Measurements from ENCODE around the gene NUDT1. TPM values are rescaled to one million over a fixed set of nuclear protein-coding genes. Genes with fewer than 3 reads are reported as not detected.

Gene NUDT1
- 10 to 100 TPM; 63.0 to 74.3 (median 67.4) TPM for polyA plus RNA-seq

DNA sequence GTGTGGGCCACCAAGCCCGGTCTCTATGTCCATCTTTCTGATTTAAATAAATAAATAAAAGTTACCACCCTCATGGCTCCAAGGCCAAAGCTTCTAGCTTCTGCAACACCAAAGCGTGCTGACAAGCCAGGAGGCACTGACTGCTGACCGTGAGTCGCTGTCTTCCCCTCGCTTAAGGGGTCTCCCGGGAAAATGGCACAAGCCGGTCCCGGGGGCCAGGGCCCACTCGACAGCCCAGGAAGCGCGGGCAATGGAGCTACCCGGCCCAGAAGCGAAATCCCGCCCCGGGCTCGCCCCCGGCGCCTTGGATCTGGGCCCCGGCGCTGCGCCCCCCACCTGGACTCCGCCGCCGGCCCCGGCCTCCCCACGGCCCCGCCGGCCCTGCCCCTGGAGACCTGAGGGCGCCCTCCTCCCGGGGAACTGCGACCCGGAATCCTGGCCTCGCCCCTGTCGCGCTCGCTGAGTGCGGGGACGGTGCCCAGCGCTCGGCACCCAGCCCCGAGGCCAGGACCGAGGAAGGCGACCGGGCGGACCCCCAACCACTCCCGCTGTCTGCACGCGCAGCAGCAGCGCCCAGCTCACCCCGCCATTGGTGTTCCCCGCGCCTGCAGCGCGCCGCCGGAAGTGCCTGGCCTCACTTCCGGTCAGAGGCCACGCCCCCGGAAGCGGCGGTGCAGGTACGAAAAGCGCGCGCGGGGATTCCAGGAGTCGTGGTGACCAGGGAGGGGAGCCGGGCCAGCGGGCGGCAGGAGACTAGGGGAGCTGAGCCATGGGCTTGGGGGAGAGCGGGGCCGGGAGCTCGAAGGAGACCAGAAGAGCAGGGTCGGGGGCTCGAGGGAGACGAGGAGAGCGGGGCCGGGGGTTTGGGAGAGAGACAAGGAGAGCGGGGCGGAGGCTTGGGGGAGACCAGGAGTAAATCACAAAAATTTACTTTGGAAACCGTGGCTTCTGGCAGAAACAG lies at the start of gene NUDT1, which contains the start of gene MRM2:
NUDT1 (plus strand) TSS at position 647 of the 961 bp plus-strand sequence. CDS start 2,349 bp downstream, outside the sequence.
MRM2 (minus strand) TSS at position 626 of the 961 bp plus-strand sequence; CDS start at position 590, 36 bp downstream.
- Mint-ChIP-seq H3K27me3 (ENCODE audit: low read depth in 3 of 3) (peaks cover 2 to 5% (median 2%) of the 10 kb centered on the region in 3 donors), H3K4me3 (peak within 1 kb of the TSS; percentile 87 to 96 (median 93)), H3K4me1 (peaks cover 20 to 24% of the 10 kb centered on the region in 2 donors), H3K9me3 (no peaks in the 10 kb centered on the region), H3K27ac (peak within 1 kb of the TSS; percentile 81 to 92 (median 86)), H3K36me3 (peaks cover 0 to 3% (median 0%) of the 10 kb centered on the region in 3 donors)
- DNase-seq, result peak; percentile 68 to 71 (median 71)

DNA sequence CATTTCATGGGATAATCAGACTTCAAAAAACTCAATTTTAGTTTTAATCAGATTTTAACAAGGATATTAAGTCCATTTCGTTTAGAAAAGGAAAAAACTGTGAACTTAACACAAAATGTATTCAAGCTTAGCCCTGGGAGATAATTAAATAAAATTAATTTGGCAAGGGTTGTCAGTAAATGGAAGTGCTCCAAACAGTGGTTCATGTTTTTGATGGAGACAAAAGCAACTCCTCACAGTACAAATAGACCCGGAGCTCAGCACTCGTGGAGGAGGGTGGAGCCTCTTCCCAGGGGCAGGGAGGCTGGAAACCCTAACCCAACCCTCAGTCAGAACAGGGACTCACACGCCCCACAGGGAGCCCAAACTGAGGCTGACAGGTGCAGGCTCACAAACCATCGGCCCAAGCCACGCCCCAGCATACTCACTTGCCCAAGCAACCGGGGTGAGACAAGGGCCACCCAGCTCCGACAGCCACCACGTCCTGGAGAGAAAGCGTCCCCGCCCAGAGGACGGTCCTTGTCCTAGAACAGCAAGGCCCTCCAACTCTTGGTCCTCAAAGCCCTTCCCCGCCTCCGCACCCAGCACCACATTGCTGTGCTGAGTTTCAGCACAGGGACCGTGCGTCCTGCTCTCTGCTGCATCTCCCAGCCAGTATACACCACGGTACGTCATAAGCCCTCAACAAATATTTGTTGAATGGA lies 49.0 kb upstream of the NUDT1 start:
- Mint-ChIP-seq H3K27me3 (ENCODE audit: low read depth in 3 of 3) (peaks cover 0 to 2% (median 0%) of the 10 kb centered on the region in 3 donors), H3K36me3 (peaks cover 6 to 50% (median 44%) of the 10 kb centered on the region in 3 donors), H3K27ac (peak overlapping the region in 1 of 6 donors; percentile 46), H3K9me3 (no peaks in the 10 kb centered on the region), H3K4me3 (no peak overlapping the region), H3K4me1 (peaks cover 0 to 2% of the 10 kb centered on the region in 2 donors)
- no peak for DNase-seq

DNA sequence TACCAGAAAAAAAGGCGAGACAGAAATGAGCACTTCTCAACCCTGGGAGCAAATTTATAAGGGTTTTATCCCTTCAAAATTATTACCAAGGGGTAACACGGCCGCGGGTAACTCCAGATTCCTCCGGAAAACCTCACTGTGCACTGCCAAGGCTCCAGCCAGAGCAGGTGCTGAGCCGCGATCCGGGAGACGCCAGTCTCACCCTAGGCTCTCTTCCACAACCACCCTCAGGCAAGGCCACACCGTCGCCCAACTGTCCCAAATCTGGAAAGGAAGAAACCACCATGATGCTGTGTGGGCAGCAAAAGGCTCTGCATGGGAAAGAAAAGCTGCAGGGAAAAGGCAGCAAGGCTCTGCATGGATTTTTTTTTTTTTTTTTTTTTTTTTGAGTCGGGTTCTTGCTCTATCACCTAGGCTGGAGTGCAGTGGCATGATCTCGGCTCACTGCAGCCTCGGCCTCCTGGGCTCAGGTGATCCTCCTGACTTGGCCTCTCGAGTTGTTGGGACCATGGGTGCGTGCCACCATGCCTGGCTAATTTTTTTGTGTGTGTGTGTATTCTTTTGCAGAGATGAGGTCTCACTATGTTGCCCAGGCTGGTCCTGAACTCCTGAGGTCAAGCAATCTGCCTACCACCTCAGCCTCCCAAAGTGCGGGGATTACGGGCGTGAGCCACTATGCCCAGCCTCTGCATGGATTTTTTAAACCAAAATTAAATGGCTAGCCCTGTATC lies 48.3 kb upstream of the NUDT1 start:
- no peaks in the 10 kb centered on the region for H3K9me3 Mint-ChIP-seq
- H3K27ac Mint-ChIP-seq, result no peak overlapping the region
- DNase-seq, result no peak
- H3K27me3 Mint-ChIP-seq (ENCODE audit: low read depth in 3 of 3), result peaks cover 0 to 2% (median 0%) of the 10 kb centered on the region in 3 donors
- H3K4me1 Mint-ChIP-seq, result peaks cover 0 to 2% of the 10 kb centered on the region in 2 donors
- no peak overlapping the region for H3K4me3 Mint-ChIP-seq
- H3K36me3 Mint-ChIP-seq, result peaks cover 3 to 44% (median 37%) of the 10 kb centered on the region in 3 donors

DNA sequence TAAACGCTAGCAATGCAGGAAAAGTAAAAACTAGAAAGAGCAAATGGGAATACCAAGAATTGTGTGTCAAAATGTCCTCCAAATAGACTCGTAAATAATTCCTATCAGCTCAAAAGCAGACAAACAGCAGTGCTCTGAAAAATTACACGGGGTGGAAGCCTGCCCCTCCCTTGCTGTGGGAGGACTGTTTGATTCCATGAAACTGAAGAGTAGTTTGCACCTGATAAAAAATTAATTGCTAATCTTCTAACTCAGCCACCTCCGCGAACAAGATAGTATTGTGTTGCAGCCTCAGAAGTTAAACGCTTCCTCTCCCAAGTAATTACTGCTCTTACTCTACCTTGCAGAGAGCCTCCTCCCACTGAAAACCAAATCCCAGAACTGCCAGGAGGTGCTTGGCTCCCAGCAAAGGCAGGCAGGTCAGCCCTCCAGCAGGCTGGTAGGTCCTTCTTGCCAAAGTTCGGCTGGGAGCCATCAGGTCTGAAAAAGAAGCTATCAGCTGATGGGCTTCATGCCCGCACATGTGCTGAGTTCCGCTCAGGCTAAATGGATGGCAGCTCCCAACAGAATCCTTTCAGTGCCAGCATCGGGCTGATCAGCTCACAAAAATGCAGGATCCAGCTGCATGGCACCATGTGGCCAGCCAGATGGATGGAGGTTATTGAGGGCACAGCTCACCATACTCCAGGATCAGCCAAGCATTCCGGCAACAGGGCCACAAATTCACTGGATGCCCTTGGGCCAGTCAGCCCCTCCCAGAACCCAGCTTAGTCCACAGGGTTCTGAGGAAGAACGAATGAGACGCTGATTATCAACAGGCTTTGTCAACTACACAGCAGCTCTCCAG lies 46.4 kb upstream of the NUDT1 start:
- Mint-ChIP-seq H3K4me3 (no peak overlapping the region), H3K27me3 (ENCODE audit: low read depth in 3 of 3) (peaks cover 0 to 2% (median 0%) of the 10 kb centered on the region in 3 donors), H3K4me1 (peaks cover 0 to 2% of the 10 kb centered on the region in 2 donors), H3K27ac (no peak overlapping the region), H3K36me3 (peaks cover 0 to 29% (median 28%) of the 10 kb centered on the region in 3 donors), H3K9me3 (peaks cover 0 to 1% (median 0%) of the 10 kb centered on the region in 6 donors)
- DNase-seq, result no peak

DNA sequence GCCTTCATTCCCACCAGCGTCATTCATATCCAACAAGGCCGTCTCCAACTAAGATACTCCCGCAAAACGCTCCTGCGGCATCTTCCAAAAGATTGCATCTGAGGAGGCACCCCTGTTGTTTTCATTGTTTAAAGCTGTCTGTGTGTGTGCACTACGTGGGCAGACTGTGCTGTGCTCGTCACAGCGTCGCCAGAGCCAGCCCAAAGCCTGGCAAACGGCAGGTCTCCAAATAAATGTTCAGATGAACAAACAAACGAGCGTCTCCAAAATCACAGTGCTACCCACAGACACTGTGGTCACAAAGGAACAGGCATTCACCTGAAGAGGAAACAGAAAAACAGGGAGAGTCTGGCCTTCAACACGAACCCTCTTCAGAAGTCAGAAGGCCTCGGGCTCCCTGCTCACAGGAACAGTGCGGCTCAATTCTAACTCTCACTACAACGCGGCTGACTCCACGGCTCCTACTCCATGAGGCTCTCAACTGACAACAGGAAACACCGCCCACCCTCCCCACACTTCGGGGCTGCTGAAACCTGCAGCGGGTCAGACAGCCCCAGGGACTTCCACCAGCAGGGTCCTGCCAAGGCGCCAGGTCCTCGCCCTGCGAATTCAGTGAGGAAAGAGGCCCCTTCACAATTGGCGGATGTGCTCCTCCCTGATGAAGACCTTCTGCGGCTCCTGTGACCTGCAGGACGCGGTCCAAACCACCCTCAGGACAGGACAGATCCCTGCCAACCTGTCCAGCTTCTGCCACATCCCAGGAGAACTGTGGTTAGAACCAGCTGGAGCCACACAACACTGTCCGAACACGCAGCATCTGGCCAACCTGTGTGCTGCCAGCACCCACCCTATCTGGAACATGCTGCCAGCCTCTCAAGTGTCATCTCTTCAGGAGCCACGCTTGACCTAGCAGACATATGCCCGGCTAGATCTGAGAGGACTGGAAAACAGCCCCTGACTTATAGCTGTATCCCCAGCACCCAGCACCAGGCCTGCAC lies 45.3 kb upstream of the NUDT1 start:
- Mint-ChIP-seq H3K4me1 (peaks cover 0 to 2% of the 10 kb centered on the region in 2 donors), H3K27ac (no peak overlapping the region), H3K9me3 (peaks cover 0 to 1% (median 0%) of the 10 kb centered on the region in 6 donors), H3K36me3 (peaks cover 0 to 24% (median 24%) of the 10 kb centered on the region in 3 donors), H3K27me3 (ENCODE audit: low read depth in 3 of 3) (peaks cover 0 to 2% (median 0%) of the 10 kb centered on the region in 3 donors), H3K4me3 (no peak overlapping the region)
- DNase-seq, result no peak

DNA sequence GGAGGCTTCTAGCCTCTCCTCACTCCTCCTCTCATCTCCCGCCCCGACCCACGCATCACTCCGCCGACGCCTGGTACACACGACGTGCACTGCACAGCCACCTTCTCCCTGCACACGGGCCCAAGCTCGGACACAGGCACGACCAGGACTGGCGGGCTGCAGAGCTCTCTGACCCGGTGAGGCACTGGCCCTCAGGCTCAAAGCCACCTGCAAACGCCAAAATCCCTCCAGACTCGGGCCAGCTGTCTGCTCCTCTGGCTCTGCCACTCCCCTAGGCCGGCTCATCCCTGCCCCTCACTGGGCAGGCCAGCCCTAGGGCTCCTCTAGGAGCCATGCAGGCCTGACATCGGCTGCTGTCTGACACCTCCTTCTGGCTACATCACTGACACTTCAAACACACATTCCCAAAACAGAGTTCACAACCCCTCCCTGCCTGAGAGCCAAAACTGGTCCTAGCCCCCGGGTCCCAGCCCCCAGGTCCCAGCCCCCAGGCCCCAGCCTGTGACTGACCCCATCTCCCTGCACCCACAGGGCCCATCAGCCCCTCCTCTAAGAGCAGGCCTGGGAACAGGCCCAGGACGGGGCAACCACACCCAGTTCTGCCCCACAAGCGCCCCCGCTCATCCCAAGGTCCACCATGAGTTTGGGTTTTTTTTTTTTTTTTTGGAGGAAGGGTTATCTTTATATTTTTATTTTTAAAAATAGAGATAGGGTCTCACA lies 44.4 kb upstream of the NUDT1 start:
- peaks cover 0 to 21% (median 20%) of the 10 kb centered on the region in 3 donors for H3K36me3 Mint-ChIP-seq
- DNase-seq, result no peak
- peaks cover 0 to 2% (median 0%) of the 10 kb centered on the region in 3 donors for H3K27me3 Mint-ChIP-seq (ENCODE audit: low read depth in 3 of 3)
- peaks cover 0 to 2% of the 10 kb centered on the region in 2 donors for H3K4me1 Mint-ChIP-seq
- H3K9me3 Mint-ChIP-seq, result peaks cover 0 to 1% (median 0%) of the 10 kb centered on the region in 6 donors
- H3K4me3 Mint-ChIP-seq, result no peak overlapping the region
- no peak overlapping the region for H3K27ac Mint-ChIP-seq

DNA sequence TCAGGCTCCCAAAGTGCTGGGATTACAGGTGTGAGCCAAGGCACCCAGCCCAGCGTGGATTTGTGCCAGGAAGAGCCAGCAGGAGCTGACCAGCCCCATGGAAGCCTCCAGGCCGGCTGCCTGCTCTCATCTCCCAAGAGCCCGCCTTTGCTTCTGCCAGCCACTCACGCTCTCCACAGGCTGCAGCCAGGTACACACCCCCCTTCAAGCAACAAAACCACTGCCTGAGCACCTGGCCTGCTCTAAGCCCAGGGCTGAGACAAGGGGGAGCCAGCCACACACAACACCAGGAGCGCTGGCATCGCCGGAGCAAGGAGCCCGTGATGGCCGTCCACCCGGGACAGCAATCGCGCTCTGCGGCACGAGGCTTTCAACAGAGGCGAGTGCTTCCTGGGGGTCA lies 43.8 kb upstream of the NUDT1 start:
- H3K4me3 Mint-ChIP-seq, result no peak overlapping the region
- H3K9me3 Mint-ChIP-seq, result peaks cover 0 to 1% (median 0%) of the 10 kb centered on the region in 6 donors
- DNase-seq, result no peak
- peaks cover 0 to 2% (median 0%) of the 10 kb centered on the region in 3 donors for H3K27me3 Mint-ChIP-seq (ENCODE audit: low read depth in 3 of 3)
- peaks cover 0 to 21% (median 18%) of the 10 kb centered on the region in 3 donors for H3K36me3 Mint-ChIP-seq
- no peak overlapping the region for H3K27ac Mint-ChIP-seq
- peaks cover 0 to 2% of the 10 kb centered on the region in 2 donors for H3K4me1 Mint-ChIP-seq

DNA sequence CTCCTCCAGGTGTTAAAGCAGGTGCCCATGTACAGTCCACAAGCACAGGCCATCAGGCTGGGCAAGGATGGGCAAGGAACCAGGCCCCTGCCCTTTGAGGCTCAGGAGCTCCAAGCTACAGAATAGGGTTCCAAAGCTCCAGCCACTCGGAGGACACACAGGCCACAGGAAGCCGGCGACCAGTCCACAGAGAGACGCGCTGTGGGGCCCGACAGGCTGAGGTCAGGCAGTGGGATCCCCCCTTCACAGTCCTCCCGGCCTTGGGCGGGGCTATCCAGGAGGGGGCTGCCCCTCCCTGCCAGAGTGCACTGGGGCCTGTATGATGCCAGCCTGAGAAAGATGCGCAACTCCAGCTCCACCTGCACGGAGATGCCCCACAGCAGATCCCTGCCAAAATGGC lies 43.3 kb upstream of the NUDT1 start:
- Mint-ChIP-seq H3K27ac (no peak overlapping the region), H3K27me3 (ENCODE audit: low read depth in 3 of 3) (peaks cover 0 to 2% (median 0%) of the 10 kb centered on the region in 3 donors), H3K9me3 (peaks cover 0 to 1% (median 0%) of the 10 kb centered on the region in 6 donors), H3K4me3 (no peak overlapping the region), H3K36me3 (peaks cover 0 to 21% (median 18%) of the 10 kb centered on the region in 3 donors), H3K4me1 (peaks cover 0 to 2% of the 10 kb centered on the region in 2 donors)
- DNase-seq, result no peak

DNA sequence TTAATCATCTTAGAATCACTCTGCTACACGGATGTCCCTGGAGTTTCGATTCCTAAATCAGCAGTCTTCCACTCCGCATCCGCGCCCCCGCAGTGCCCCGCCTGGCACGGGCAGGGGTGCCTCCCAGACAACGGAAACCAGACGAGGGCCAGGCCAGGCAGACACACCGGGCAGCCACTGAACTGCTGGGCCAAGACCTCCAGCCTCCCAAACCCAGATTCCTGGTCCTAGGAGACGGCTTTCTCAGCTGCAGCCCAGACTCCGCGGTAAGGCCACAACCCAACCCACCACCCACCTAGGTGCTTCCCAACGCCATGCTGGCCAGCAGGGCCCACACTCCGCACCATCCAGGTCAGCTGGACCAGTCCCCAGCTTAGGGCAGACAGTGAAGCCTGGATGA lies 42.5 kb upstream of the NUDT1 start:
- Mint-ChIP-seq H3K4me3 (no peak overlapping the region), H3K27me3 (ENCODE audit: low read depth in 3 of 3) (peaks cover 0 to 4% (median 0%) of the 10 kb centered on the region in 3 donors), H3K27ac (no peak overlapping the region), H3K36me3 (peaks cover 0 to 26% (median 13%) of the 10 kb centered on the region in 3 donors), H3K4me1 (peaks cover 0 to 2% of the 10 kb centered on the region in 2 donors), H3K9me3 (peaks cover 0 to 1% (median 0%) of the 10 kb centered on the region in 6 donors)
- no peak for DNase-seq

DNA sequence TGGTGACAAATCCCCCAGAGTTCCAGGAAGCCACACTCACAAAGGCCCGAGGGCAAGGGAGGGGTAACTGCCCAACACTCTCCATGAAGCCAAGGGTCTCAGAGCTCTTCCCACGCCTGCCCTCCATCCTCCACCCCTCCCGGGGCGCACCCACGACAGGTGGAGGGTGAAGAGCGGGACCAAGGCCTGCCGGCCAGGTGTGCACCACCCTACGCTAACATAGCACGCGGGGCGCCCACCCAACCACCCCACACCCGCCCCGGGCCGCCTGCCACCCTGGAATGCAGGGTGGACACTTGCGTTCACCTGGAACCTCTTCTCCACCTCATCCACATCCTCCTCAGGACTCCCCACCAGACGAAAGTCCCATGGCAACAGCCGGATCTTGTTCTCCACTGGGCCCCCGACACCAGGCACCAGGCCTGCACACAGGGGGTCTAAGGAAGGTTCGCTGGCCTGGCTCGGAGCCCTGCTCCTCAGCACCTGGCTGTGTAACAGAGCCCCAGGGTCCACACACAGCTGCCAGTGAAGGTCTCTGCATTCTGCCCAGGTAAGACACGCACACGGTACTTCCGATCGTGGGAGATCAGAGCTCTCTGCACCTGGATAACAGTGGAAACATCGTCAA lies 42.0 kb upstream of the NUDT1 start:
- DNase-seq, result no peak
- Mint-ChIP-seq H3K36me3 (peaks cover 0 to 26% (median 12%) of the 10 kb centered on the region in 3 donors), H3K4me1 (peaks cover 0 to 2% of the 10 kb centered on the region in 2 donors), H3K9me3 (peaks cover 0 to 1% (median 0%) of the 10 kb centered on the region in 6 donors), H3K27me3 (ENCODE audit: low read depth in 3 of 3) (peaks cover 0 to 1% (median 0%) of the 10 kb centered on the region in 3 donors), H3K4me3 (no peak overlapping the region), H3K27ac (no peak overlapping the region)
